Activated T-helper 1 cell treated with anti-CD3 and anti-CD28 coated beads, Interleukin-12 subunit alpha, Interleukin-12 subunit beta, Interleukin-2, Interleukin-4 antibody, amounts not matched to agents 30 ng/mL and 10 ng/mL and 1 ng/mL, durations not matched to agents 14 hours and 24 hours and 36 hours (primary cell): ENCODE results near the gene LUZP4. TPM values are rescaled to one million over a fixed set of nuclear protein-coding genes. Genes with fewer than 3 reads are reported as not detected.
"Not testable (repeated sequence)": the region's sequence is repeated elsewhere in the genome, so short reads cannot be mapped to it uniquely, and the experiment has no call there.

ENCODE experiments used
- DNase-seq: peaks from one replicate; pipeline ENCODE4 v3.0.0; 2021; ENCODE audit warnings: low spot score
- H3K27ac Mint-ChIP-seq: one replicate; pipeline ENCODE4 v1.8.0; 2021; ENCODE audit warnings: mild to moderate bottlenecking, mixed read lengths
- H3K27me3 Mint-ChIP-seq: one replicate; pipeline ENCODE4 v1.8.0; 2022; ENCODE audit warnings: mild to moderate bottlenecking, moderate library complexity, mixed read lengths; ENCODE audit not compliant: insufficient read depth
- H3K36me3 Mint-ChIP-seq: one replicate; pipeline ENCODE4 v1.8.0; 2021; ENCODE audit warnings: low read depth, mixed read lengths
- H3K4me1 Mint-ChIP-seq: one replicate; pipeline ENCODE4 v1.8.0; 2021; ENCODE audit warnings: low read depth, mixed read lengths
- H3K4me3 Mint-ChIP-seq: one replicate; pipeline ENCODE4 v1.8.0; 2021; ENCODE audit warnings: mild to moderate bottlenecking, moderate library complexity, mixed read lengths
- H3K9me3 Mint-ChIP-seq: one replicate; pipeline ENCODE4 v1.8.0; 2021; ENCODE audit warnings: mixed read lengths
- intact Hi-C: fragments of 100-400 bp; cut with micrococcal nuclease; formaldehyde crosslinking; loops from one replicate; pipeline ENCODE4 v1.15.1; 2024
- total RNA-seq: library from RNA; stranded (reverse); gene quantifications from 2 replicates; pipeline ENCODE4 v1.2.3, GENCODE V29; 2022

Gene LUZP4
- total RNA-seq, 1 donor from 2014 or later: not detected

- no peak for DNase-seq
- intact Hi-C loops: no loop called here
- H3K4me3 Mint-ChIP-seq: no peak overlapping the region
- H3K36me3 Mint-ChIP-seq: no peaks in the 10 kb centered on the region
- H3K27me3 Mint-ChIP-seq: no peaks in the 10 kb centered on the region
- H3K27ac Mint-ChIP-seq: no peak overlapping the region
- H3K9me3 Mint-ChIP-seq: no peaks in the 10 kb centered on the region
- no peaks in the 10 kb centered on the region for H3K4me1 Mint-ChIP-seq
Measured at GRCh38 chrX:115311139-115311538, 21.6 kb downstream of the LUZP4 start.

GRCh38 chrX:115311601-115312001, 22.1 kb downstream of the LUZP4 start:
- H3K4me3 Mint-ChIP-seq: no peak overlapping the region
- no peaks in the 10 kb centered on the region for H3K27me3 Mint-ChIP-seq
- H3K4me1 Mint-ChIP-seq: no peaks in the 10 kb centered on the region
- no peaks in the 10 kb centered on the region for H3K9me3 Mint-ChIP-seq
- no peaks in the 10 kb centered on the region for H3K36me3 Mint-ChIP-seq
- DNase-seq: no peak
- no peak overlapping the region for H3K27ac Mint-ChIP-seq
- intact Hi-C loops: no loop called here

- Mint-ChIP-seq H3K4me1 (no peaks in the 10 kb centered on the region), H3K9me3 (no peaks in the 10 kb centered on the region), H3K27me3 (no peaks in the 10 kb centered on the region), H3K36me3 (no peaks in the 10 kb centered on the region), H3K27ac (no peak overlapping the region), H3K4me3 (no peak overlapping the region)
- intact Hi-C loops: no loop called here
- no peak for DNase-seq
Measured at GRCh38 chrX:115318139-115318538, 28.6 kb downstream of the LUZP4 start.

- no peaks in the 10 kb centered on the region for H3K36me3 Mint-ChIP-seq
- DNase-seq: no peak
- H3K27ac Mint-ChIP-seq: no peak overlapping the region
- no peaks in the 10 kb centered on the region for H3K4me1 Mint-ChIP-seq
- no peak overlapping the region for H3K4me3 Mint-ChIP-seq
- H3K9me3 Mint-ChIP-seq: no peaks in the 10 kb centered on the region
- intact Hi-C loops: no loop called here
- no peaks in the 10 kb centered on the region for H3K27me3 Mint-ChIP-seq
Measured at GRCh38 chrX:115322375-115322774, 32.9 kb downstream of the LUZP4 start.

GRCh38 chrX:115324194-115324593, 34.7 kb downstream of the LUZP4 start:
- Mint-ChIP-seq H3K36me3 (no peaks in the 10 kb centered on the region), H3K9me3 (no peaks in the 10 kb centered on the region), H3K27ac (no peak overlapping the region), H3K4me1 (no peaks in the 10 kb centered on the region), H3K27me3 (no peaks in the 10 kb centered on the region), H3K4me3 (no peak overlapping the region)
- DNase-seq: no peak
- intact Hi-C loops: no loop called here

GRCh38 chrX:115329282-115329681, 39.8 kb downstream of the LUZP4 start:
- H3K9me3 Mint-ChIP-seq, H3K4me3 Mint-ChIP-seq, H3K36me3 Mint-ChIP-seq, H3K4me1 Mint-ChIP-seq, intact Hi-C loops, H3K27ac Mint-ChIP-seq, H3K27me3 Mint-ChIP-seq, DNase-seq: not testable (repeated sequence)

GRCh38 chrX:115330498-115331168, 41.1 kb downstream of the LUZP4 start:
- Mint-ChIP-seq H3K27me3 (no peaks in the 10 kb centered on the region), H3K36me3 (no peaks in the 10 kb centered on the region), H3K4me3 (no peak overlapping the region), H3K9me3 (no peaks in the 10 kb centered on the region), H3K27ac (no peak overlapping the region), H3K4me1 (no peaks in the 10 kb centered on the region)
- intact Hi-C loops: loop anchor here (1.0 kb wide), 1 partner anchor 360 kb away; no protein-coding TSS in a partner anchor
- DNase-seq: no peak

GRCh38 chrX:115332832-115333231, 43.3 kb downstream of the LUZP4 start:
- no peaks in the 10 kb centered on the region for H3K36me3 Mint-ChIP-seq
- H3K9me3 Mint-ChIP-seq: no peaks in the 10 kb centered on the region
- no peak overlapping the region for H3K27ac Mint-ChIP-seq
- DNase-seq: no peak
- no peak overlapping the region for H3K4me3 Mint-ChIP-seq
- H3K4me1 Mint-ChIP-seq: no peaks in the 10 kb centered on the region
- intact Hi-C loops: no loop called here
- H3K27me3 Mint-ChIP-seq: no peaks in the 10 kb centered on the region

GRCh38 chrX:115333446-115333845, 43.9 kb downstream of the LUZP4 start:
- Mint-ChIP-seq H3K36me3 (no peaks in the 10 kb centered on the region), H3K4me3 (no peak overlapping the region), H3K27me3 (no peaks in the 10 kb centered on the region), H3K9me3 (no peaks in the 10 kb centered on the region), H3K27ac (no peak overlapping the region), H3K4me1 (no peaks in the 10 kb centered on the region)
- intact Hi-C loops: no loop called here
- DNase-seq: no peak

- no peaks in the 10 kb centered on the region for H3K4me1 Mint-ChIP-seq
- no peak for DNase-seq
- intact Hi-C loops: no loop called here
- H3K27me3 Mint-ChIP-seq: no peaks in the 10 kb centered on the region
- H3K9me3 Mint-ChIP-seq: no peaks in the 10 kb centered on the region
- no peak overlapping the region for H3K27ac Mint-ChIP-seq
- no peak overlapping the region for H3K4me3 Mint-ChIP-seq
- no peaks in the 10 kb centered on the region for H3K36me3 Mint-ChIP-seq
Measured at GRCh38 chrX:115337491-115338144, 48.1 kb downstream of the LUZP4 start.

GRCh38 chrX:115339441-115340025, 50.0 kb downstream of the LUZP4 start:
- Mint-ChIP-seq H3K27me3 (no peaks in the 10 kb centered on the region), H3K36me3 (no peaks in the 10 kb centered on the region), H3K9me3 (no peaks in the 10 kb centered on the region), H3K4me1 (no peaks in the 10 kb centered on the region), H3K4me3 (no peak overlapping the region), H3K27ac (no peak overlapping the region)
- no peak for DNase-seq
- intact Hi-C loops: no loop called here

GRCh38 chrX:115341421-115341820, 51.9 kb downstream of the LUZP4 start:
- DNase-seq: no peak
- intact Hi-C loops: no loop called here
- Mint-ChIP-seq H3K9me3 (no peaks in the 10 kb centered on the region), H3K27ac (no peak overlapping the region), H3K4me1 (no peaks in the 10 kb centered on the region), H3K4me3 (no peak overlapping the region), H3K36me3 (no peaks in the 10 kb centered on the region), H3K27me3 (no peaks in the 10 kb centered on the region)

- intact Hi-C loops: no loop called here
- H3K4me1 Mint-ChIP-seq: no peaks in the 10 kb centered on the region
- H3K4me3 Mint-ChIP-seq: no peak overlapping the region
- no peaks in the 10 kb centered on the region for H3K9me3 Mint-ChIP-seq
- H3K27ac Mint-ChIP-seq: no peak overlapping the region
- DNase-seq: no peak
- no peaks in the 10 kb centered on the region for H3K27me3 Mint-ChIP-seq
- no peaks in the 10 kb centered on the region for H3K36me3 Mint-ChIP-seq
Measured at GRCh38 chrX:115344885-115345614, 55.5 kb downstream of the LUZP4 start.
